GM19455 (cell line): ENCODE results near the gene RBP3.

Experiments used
- ATAC-seq: cut with Tn5 transposase; IDR thresholded peaks from one replicate; pipeline ENCODE4 v1.9.1; 2021; ENCODE audit not compliant: unreplicated experiment

Gene RBP3

DNA sequence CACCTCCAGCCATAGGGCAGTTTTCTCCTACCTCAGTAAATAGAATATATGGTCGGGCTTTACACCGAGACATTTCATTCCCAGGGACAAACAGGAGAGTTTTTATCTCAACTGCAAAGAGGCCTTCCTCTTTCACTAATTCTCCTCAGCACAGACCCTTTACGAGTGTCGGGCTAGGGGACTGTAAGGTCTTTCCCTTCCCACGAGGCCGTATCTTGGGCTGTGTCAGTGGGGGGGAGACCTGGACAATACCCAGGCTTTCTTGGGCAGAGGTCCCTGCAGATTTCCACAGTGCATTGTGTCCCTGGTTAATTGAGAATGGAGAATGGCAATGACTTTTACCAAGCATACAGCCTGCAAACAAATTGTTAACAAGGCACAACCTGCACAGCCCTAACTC is 49.1 kb downstream of the RBP3 start:
- ATAC-seq, result no peak

DNA sequence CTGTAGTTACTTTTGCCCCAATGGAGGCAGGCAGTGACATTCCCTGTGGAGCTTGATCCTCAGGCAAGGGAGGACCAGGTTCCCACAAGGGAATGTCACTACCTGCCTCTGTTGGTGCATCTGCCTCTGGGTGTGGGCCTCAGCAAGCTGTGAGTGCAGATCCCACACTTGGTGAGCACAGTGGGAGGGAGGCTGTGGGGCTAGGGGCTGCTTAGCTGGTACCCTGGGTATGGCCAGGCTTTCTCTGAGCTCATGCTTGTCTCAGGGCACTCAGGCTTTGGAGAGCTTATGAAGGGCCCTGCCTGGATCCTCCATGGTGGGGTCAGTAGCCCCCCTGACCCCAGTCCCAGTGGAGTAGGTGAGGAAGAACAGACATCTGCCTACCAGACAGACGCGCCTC is 52.1 kb downstream of the RBP3 start:
- ATAC-seq, result no peak

DNA sequence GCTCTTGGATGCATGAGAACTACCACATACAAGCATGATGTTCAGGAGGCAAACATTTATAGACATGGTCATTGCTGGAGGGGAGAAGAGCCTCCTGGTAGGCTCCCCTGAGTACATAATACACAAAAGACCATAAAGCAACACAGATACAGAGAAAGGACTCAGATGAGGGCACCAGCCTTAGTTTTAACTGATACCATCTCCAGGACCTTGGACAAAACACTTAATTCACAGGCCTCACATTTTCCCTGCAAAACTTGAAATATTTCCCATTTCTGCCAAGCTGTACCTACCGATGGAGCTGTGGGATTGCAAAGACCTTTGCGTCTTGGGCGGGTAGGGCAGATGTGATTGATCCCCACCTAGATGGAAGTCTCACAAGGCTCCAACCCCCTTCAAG is 52.6 kb downstream of the RBP3 start:
- no peak for ATAC-seq

DNA sequence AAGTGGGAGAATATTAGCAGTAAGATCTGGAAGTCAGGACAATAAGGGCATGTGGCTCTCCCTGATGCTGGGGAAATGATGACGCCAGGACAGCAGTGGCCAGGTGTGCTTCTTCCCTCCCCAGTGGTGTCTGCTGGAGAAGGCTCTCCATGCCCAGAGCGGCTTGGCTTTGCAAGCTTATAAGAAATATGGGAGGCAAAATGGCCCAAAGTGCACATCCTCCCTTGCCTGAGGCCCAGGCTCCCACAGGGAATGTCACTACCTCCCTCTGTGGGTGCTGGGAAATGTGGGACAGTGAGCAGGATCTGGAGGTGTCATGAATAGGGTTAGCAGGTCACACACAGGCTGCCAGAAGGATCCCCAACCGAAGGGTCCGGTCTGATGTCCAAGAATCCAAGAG is 53.0 kb downstream of the RBP3 start:
- no peak for ATAC-seq

DNA sequence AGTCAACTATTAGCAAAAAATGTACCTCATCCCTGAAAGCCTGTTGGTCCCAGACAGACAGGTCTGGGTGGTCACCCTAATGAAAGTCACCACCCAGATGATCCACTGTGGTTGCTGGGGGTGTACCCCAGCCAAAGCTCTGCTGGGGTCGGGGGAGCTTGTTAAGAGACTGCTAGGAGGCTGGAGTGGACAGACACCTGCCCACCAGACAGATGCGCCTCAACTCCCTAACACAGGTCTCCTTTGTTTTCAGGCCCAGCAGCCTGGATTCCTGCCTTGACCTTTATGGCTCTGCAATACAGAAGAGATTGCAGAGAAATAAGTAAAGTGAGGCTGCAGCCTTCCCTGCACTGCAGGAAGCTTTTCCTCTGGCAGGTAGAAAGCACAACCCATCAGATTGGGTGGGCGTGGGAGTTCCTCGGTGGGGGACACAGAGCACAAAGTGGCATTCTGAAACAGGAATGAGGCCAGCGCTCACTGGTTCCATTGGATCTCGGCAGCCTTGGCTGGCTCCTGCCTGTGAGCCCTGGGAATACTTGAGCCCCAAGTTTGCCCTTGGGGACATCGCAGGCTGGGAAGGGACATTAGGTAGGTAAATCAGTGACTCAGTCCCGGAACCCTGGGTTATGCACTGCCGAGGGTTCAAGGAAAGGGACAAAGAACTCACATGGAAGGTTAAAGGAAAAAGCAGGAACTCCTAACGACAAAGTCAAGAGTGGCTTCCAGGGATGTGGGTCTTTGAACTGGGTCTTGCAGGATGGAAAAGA is 53.9 kb downstream of the RBP3 start:
- ATAC-seq, result no peak

DNA sequence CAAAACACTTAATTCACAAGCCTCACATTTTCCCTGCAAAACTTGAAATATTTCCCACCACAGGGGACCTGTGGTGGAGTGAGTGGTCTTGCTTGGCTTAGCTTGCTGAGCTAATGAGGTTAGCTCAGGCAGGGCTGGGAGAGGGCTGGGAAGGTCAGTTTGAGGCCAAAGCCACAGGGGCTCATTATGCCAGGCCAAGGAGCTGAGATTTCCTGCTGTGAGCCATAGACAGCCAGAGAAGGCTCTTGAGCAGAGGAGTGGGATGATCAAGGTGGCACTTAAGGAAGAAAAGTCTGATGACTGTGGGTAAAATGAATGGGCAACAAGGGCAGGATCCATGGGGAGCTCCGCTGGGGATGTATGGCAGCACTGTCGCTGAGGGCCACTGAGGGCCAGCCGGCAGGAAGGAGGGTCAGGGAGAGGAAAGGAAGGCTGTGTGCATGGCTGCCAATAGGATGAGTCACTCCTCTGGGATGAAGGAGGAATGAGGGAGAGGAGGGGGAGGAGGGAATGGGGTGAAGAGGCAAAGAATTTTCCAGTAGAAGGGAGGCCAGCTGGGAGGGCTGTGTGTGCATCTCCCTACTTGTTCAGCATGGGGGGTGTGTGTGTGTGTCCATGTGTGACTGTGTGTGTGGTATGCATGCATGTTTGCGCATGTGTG is 54.6 kb downstream of the RBP3 start:
- ATAC-seq, result no peak

DNA sequence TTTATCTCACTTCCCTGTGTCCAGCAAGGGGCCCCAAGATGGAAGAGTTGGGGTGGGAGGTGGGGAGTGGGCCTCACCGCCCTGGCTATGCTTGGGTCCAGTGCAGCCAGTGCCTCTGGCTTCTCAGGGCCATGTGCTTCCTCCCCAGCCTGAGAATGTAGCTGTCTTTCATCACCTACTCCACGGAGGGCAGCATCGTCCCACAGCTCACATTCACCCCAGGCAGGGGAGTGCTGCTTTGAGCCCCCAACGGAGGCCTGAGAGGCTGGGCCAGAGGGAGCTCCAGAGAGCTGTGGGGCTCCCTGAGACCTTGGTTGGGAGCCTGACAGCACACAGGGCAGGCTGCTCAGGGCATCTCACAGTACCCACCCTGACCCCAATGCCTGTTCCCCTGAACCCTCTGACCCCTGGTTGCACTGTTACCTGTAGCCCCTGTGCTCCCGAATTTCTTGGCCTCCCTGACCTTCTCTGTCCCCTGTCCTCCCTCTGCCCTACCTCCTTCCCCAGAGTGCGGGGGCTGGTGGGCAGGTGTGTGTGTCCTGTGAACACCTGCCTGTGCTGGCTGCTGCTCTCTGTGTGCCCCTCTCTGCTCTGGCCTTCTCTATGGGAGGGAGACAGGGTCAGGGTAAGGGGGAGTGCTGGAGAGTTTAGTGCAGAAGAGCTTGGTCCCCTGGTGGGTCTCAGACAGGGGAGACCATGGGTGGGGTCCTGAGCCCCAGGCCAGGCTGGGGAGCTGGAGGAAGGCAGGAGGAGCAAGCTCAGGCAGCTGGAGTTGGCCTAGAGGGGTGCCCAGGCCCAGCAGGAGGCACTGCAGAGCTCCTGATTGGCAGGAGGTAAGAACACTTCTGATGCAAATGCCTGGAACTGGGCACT is 55.5 kb downstream of the RBP3 start:
- no peak for ATAC-seq

DNA sequence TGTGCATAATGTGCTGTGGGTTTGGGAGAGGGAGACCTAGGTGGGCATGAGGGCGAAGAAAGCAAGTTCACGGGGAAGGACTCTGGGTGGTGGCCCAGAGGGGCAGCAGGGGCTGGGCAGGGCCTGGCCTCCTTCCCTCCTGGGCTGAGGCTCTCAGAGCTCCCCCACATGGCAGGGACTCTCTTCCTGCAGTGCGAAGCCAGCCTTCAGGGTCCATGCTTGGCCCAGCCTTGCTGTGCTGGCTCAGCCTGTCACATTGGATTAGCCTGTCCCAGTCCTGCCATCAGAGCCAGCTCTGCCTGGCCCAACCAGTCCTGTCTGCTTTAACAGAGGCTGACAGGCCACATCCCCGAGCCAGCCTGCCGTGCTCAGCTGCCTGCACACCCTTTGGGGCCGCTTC is 56.3 kb downstream of the RBP3 start:
- ATAC-seq, result no peak

DNA sequence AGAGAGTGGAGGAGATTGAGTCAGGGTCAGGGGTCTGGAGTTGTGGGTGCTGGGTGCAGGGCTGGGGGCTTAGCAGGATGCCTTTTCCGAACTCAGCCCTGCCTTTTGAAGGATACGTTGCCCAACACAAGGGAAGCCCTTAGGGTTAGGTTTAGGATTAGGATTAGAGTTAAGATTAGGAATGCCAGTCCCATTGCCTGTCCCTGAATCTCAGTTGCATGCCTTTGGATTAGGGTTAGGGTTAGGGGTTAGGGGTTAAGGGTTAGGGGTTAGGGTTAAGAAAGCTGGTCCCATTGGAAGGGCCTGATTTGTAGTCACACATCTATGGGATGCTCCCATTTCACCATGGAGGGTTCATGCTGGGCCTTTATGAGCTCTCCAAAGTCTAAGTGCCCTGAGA is 56.8 kb downstream of the RBP3 start:
- ATAC-seq, result no peak

DNA sequence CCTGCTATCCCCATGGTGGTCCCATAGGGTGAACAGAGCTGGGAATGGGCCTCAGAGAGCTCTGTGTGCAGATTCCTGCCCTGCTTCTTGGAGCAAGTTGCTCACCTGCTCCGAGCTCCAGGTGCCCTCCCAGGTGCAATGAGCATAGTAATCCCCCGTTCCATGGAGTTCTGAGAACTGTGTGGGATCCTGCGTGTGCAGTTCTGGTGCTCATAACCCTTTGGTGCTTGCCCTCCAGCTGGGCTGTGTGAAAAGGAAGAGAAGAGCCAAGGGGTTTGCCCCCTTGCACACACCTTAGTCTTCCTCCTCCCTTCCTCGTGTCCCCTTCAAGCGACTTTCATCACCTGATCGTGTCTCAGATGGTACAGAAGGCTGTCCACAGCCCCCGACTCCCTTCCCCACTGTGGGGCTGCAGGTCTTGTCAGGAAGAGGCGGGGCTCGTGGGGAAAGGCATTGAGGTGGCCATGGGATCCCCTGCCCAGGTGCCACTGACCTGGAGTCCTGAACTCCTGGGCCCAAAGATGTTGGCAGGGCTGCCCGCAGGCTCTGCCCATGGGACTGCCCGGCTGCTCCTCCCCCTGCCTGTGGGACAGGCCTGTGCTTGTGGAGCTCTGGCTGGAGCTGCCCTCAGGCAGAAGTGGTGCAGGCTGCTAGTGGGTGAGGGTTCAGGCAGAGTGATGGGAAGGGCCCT is 57.8 kb downstream of the RBP3 start:
- no peak for ATAC-seq

DNA sequence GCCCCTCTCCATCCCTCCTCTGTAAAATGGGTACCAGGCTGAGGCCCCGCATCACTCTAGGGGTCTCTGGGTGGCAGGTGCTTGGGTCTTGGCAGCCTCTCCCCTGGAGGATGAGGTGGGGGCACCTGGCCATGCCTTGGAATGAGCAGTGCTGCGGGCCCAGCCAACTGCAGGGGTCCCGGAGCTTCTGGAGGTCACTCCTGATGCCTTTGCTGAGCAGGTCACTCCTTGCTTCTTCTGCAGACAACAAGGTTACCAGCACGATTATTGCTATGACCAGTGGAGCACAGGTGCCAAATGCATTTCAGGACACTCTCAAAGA is 58.3 kb downstream of the RBP3 start:
- ATAC-seq, result no peak

DNA sequence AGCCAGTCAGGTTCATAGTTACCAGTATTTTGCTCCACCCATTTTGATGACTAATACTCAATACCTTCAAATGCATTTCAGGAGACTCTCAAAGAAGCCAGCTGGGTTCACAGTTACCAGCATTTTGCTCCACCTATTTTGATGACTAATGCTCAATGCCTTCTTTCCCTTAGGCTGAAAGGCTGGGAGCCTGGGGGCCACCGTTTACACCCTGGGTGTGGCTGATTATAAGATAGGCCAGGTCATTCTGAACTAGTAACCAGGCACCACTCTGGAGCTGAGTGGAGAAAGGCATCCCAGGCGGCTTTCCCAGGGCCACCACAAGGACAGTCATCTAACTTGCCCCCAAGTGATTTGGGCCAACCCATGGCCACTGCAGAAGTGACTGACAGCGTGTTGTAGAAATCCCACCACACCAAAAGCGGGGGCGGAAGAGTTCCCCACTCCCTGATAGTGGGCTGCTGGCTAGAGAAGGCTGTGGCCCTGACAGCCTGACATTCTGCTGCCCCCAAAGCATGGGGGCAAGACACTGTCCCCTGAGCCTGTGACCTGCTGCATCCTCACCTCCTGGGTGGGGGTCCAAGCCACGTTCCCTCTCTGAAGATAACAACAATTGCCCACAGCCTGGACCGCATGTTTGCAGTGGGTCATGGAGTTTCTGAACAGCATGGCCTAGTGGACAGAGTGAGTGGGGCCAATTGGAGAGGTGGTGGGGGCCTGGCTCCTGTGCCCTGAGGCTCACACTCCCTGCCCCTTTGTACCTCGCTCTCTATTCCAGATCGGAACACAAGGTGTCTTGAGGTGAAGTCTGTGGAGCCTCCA is 58.9 kb downstream of the RBP3 start:
- ATAC-seq, result no peak
